Measurements from ENCODE around the gene FAM184A. TPM values are rescaled to one million over a fixed set of nuclear protein-coding genes. Genes with fewer than 3 reads are reported as not detected.
"Not testable (repeated sequence)": the region's sequence is repeated elsewhere in the genome, so short reads cannot be mapped to it uniquely, and the experiment has no call there.

FAM184A gene
- total RNA-seq, 1 donor from 2014 or later = 2.0 TPM

DNA sequence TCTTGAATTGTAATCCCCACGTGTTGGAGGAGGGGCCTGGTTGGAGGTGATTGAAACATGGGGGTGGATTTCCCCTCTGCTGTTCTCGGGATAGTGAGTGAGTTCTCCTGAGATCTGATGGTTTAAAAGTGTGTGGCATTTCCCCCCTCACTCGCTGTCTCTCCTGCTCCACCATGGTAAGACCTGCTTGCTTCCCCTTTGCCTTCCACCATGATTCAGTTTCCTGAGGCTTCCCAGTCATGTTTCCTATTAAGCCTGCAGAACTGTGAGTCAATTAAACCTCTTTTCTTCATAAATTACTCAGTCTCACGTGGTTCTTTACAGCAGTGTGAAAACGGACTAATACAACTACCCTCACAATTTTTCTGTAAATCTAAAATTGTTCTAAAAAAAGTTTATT, 26.8 kb upstream of the FAM184A start:
- Histone ChIP-seq H3K4me3 (ENCODE audit: insufficient read depth, low read depth, low read length) (no peak overlapping the region), H3K27me3 (ENCODE audit: insufficient read depth, low read length) (no peaks in the 10 kb centered on the region), H3K4me1 (ENCODE audit: insufficient read depth, low read length) (no peaks in the 10 kb centered on the region), H2AFZ (ENCODE audit: low read depth, low read length) (no peak overlapping the region), H3K4me2 (ENCODE audit: low read length) (no peak overlapping the region), H4K20me1 (ENCODE audit: insufficient read depth, low read length) (no peaks in the 10 kb centered on the region), H3K27ac (ENCODE audit: low read depth, low read length) (no peak overlapping the region), H3K79me2 (ENCODE audit: insufficient read depth, low read length) (no peaks in the 10 kb centered on the region), H3K9me3 (ENCODE audit: insufficient read depth, low read depth, low read length) (no peaks in the 10 kb centered on the region), H3K9ac (ENCODE audit: low read length) (no peak overlapping the region), H3K36me3 (ENCODE audit: insufficient read depth, low read length) (no peaks in the 10 kb centered on the region)
- H3K9me3 Mint-ChIP-seq (ENCODE audit: unreplicated experiment) = no peaks in the 10 kb centered on the region
- FAIRE-seq (no peak), DNase-seq (ENCODE audit: low read depth) (no peak)
- no peak overlapping the region for H3K27ac Mint-ChIP-seq (ENCODE audit: unreplicated experiment)
- H3K27me3 Mint-ChIP-seq (ENCODE audit: low read depth, unreplicated experiment) = peaks cover 3% of the 10 kb centered on the region
- TF ChIP-seq, protein P1, sequence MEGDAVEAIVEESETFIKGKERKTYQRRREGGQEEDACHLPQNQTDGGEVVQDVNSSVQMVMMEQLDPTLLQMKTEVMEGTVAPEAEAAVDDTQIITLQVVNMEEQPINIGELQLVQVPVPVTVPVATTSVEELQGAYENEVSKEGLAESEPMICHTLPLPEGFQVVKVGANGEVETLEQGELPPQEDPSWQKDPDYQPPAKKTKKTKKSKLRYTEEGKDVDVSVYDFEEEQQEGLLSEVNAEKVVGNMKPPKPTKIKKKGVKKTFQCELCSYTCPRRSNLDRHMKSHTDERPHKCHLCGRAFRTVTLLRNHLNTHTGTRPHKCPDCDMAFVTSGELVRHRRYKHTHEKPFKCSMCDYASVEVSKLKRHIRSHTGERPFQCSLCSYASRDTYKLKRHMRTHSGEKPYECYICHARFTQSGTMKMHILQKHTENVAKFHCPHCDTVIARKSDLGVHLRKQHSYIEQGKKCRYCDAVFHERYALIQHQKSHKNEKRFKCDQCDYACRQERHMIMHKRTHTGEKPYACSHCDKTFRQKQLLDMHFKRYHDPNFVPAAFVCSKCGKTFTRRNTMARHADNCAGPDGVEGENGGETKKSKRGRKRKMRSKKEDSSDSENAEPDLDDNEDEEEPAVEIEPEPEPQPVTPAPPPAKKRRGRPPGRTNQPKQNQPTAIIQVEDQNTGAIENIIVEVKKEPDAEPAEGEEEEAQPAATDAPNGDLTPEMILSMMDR (IDR thresholded peaks at IDR 0.05; ENCODE audit: insufficient read depth, low read depth, low read length) = no peak
- no peak for TF ChIP-seq EZH2 (IDR thresholded peaks at IDR 0.05; ENCODE audit: insufficient read depth, low read length)
- H3K4me3 Mint-ChIP-seq (ENCODE audit: unreplicated experiment) = no peak overlapping the region
- H3K36me3 Mint-ChIP-seq (ENCODE audit: low read depth, unreplicated experiment) = no peaks in the 10 kb centered on the region
- H3K4me1 Mint-ChIP-seq (ENCODE audit: low read depth, unreplicated experiment) = no peaks in the 10 kb centered on the region

DNA sequence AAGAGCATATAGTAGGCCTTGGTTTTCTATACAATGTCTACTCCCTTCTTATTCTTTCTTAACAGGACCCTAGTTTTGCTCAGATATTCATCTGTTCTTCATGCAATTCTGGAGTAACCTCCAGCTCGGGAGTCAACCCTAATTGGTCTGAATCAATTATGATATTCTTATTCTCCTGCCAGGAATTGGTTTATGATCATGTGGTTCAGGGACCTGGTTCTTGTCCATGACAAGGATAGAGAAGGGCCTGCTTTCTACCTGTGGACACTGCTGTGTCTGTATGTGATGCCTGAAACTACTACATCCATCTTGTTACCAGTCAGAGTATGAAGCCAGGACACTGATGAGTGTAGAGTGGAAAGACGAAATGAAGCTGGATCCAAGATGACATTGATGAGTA, 24.4 kb upstream of the FAM184A start:
- H3K27ac Mint-ChIP-seq (ENCODE audit: unreplicated experiment) = no peak overlapping the region
- no peaks in the 10 kb centered on the region for H3K9me3 Mint-ChIP-seq (ENCODE audit: unreplicated experiment)
- no peaks in the 10 kb centered on the region for H3K4me1 Mint-ChIP-seq (ENCODE audit: low read depth, unreplicated experiment)
- FAIRE-seq (no peak), DNase-seq (ENCODE audit: low read depth) (no peak)
- H3K4me3 Mint-ChIP-seq (ENCODE audit: unreplicated experiment) = no peak overlapping the region
- Histone ChIP-seq H3K27me3 (ENCODE audit: insufficient read depth, low read length) (no peaks in the 10 kb centered on the region), H3K4me1 (ENCODE audit: insufficient read depth, low read length) (no peaks in the 10 kb centered on the region), H3K36me3 (ENCODE audit: insufficient read depth, low read length) (no peaks in the 10 kb centered on the region), H3K79me2 (ENCODE audit: insufficient read depth, low read length) (no peaks in the 10 kb centered on the region), H3K27ac (ENCODE audit: low read depth, low read length) (no peak overlapping the region), H2AFZ (ENCODE audit: low read depth, low read length) (no peak overlapping the region), H3K4me3 (ENCODE audit: insufficient read depth, low read depth, low read length) (no peak overlapping the region), H3K9ac (ENCODE audit: low read length) (no peak overlapping the region), H3K9me3 (ENCODE audit: insufficient read depth, low read depth, low read length) (no peaks in the 10 kb centered on the region), H3K4me2 (ENCODE audit: low read length) (no peak overlapping the region), H4K20me1 (ENCODE audit: insufficient read depth, low read length) (no peaks in the 10 kb centered on the region)
- TF ChIP-seq, protein P1 (IDR thresholded peaks at IDR 0.05; ENCODE audit: insufficient read depth, low read depth, low read length) = no peak
- no peak for TF ChIP-seq EZH2 (IDR thresholded peaks at IDR 0.05; ENCODE audit: insufficient read depth, low read length)
- H3K36me3 Mint-ChIP-seq (ENCODE audit: low read depth, unreplicated experiment) = no peaks in the 10 kb centered on the region
- no peaks in the 10 kb centered on the region for H3K27me3 Mint-ChIP-seq (ENCODE audit: low read depth, unreplicated experiment)

DNA sequence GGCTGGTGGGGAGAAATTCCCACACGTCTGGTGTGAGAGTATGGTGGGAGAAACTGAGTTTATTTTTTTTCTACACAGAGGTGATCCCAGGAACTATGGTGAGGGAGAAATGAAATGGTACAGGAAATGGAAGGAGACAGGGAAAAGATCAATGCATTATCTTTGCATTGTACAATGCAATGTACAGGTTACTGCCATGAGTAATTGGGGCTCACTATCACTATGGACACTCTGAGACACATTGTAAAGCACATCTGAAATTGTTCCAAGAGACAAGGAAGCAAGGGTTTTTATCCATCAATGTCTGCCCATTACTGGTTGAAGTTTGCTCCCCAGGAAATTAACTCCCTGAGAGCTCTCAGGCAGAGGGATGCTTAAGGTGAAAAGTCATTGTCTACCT, 21.7 kb upstream of the FAM184A start:
- H2AFZ ChIP-seq (ENCODE audit: low read depth, low read length) = no peak overlapping the region
- no peaks in the 10 kb centered on the region for H3K4me1 ChIP-seq (ENCODE audit: insufficient read depth, low read length)
- Mint-ChIP-seq H3K4me3 (ENCODE audit: unreplicated experiment) (no peak overlapping the region), H3K27ac (ENCODE audit: unreplicated experiment) (no peak overlapping the region), H3K36me3 (ENCODE audit: low read depth, unreplicated experiment) (no peaks in the 10 kb centered on the region), H3K4me1 (ENCODE audit: low read depth, unreplicated experiment) (no peaks in the 10 kb centered on the region), H3K27me3 (ENCODE audit: low read depth, unreplicated experiment) (no peaks in the 10 kb centered on the region), H3K9me3 (ENCODE audit: unreplicated experiment) (no peaks in the 10 kb centered on the region)
- no peaks in the 10 kb centered on the region for H3K36me3 ChIP-seq (ENCODE audit: insufficient read depth, low read length)
- H4K20me1 ChIP-seq (ENCODE audit: insufficient read depth, low read length) = no peaks in the 10 kb centered on the region
- no peaks in the 10 kb centered on the region for H3K27me3 ChIP-seq (ENCODE audit: insufficient read depth, low read length)
- no peaks in the 10 kb centered on the region for H3K9me3 ChIP-seq (ENCODE audit: insufficient read depth, low read depth, low read length)
- H3K4me3 ChIP-seq (ENCODE audit: insufficient read depth, low read depth, low read length) = no peak overlapping the region
- H3K4me2 ChIP-seq (ENCODE audit: low read length) = no peak overlapping the region
- no peak overlapping the region for H3K27ac ChIP-seq (ENCODE audit: low read depth, low read length)
- TF ChIP-seq, protein P1 (IDR thresholded peaks at IDR 0.05; ENCODE audit: insufficient read depth, low read depth, low read length) = no peak
- TF ChIP-seq EZH2 (IDR thresholded peaks at IDR 0.05; ENCODE audit: insufficient read depth, low read length) = no peak
- no peak for DNase-seq (ENCODE audit: low read depth)
- no peaks in the 10 kb centered on the region for H3K79me2 ChIP-seq (ENCODE audit: insufficient read depth, low read length)
- no peak for FAIRE-seq
- no peak overlapping the region for H3K9ac ChIP-seq (ENCODE audit: low read length)

DNA sequence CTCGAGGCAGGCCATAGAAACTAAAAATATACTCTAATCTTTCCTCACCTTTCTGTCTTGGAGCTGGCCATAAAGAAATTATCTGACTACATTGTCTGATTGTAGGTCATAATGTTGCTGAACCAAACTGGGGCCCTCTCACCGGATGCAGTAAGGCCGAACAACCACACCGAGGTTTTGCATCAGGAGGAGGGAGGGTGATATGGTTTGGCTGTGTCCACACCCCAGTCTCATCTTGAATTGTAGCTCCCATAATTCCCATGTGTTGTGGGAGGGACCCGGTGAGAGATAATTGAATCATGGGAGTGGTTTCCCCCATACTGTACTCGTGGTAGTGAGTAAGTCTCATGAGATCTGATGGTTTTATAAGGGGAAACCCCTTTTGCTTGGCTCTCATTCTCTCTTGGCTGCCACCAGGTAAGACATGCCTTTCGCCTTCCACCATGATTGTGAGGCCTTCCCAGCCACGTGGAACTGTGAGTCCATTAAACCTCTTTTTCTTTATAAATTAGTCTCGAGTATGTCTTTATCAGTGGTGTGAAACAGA, 19.4 kb upstream of the FAM184A start:
- not testable (repeated sequence) for H3K4me3 ChIP-seq (ENCODE audit: insufficient read depth, low read depth, low read length); H2AFZ ChIP-seq (ENCODE audit: low read depth, low read length); H3K4me1 ChIP-seq (ENCODE audit: insufficient read depth, low read length); H3K4me3 Mint-ChIP-seq (ENCODE audit: unreplicated experiment); H3K79me2 ChIP-seq (ENCODE audit: insufficient read depth, low read length); H3K27me3 ChIP-seq (ENCODE audit: insufficient read depth, low read length); H3K36me3 Mint-ChIP-seq (ENCODE audit: low read depth, unreplicated experiment); FAIRE-seq; H3K9me3 ChIP-seq (ENCODE audit: insufficient read depth, low read depth, low read length); H3K4me1 Mint-ChIP-seq (ENCODE audit: low read depth, unreplicated experiment); DNase-seq (ENCODE audit: low read depth); H3K4me2 ChIP-seq (ENCODE audit: low read length); H3K27ac Mint-ChIP-seq (ENCODE audit: unreplicated experiment); H3K36me3 ChIP-seq (ENCODE audit: insufficient read depth, low read length); H3K9ac ChIP-seq (ENCODE audit: low read length); H4K20me1 ChIP-seq (ENCODE audit: insufficient read depth, low read length); H3K9me3 Mint-ChIP-seq (ENCODE audit: unreplicated experiment); H3K27me3 Mint-ChIP-seq (ENCODE audit: low read depth, unreplicated experiment); H3K27ac ChIP-seq (ENCODE audit: low read depth, low read length)

Measured in astrocyte (in vitro differentiated cells and primary cell).